AG04450 (cell line): ENCODE results near the gene CCDC24. TPM values are rescaled to one million over a fixed set of nuclear protein-coding genes. Genes with fewer than 3 reads are reported as not detected.

Experiments
- CTCF ChIA-PET: fragments of 300-600, 350-600 bp; formaldehyde crosslinking; extraction: SDS; loops from one replicate; lab custom pipeline; 2022; ENCODE audit warnings: antibody characterized with exemption, inconsistent platforms; lab: Charles Lee
- POLR2A ChIA-PET: fragments of 350-600 bp; formaldehyde crosslinking; extraction: SDS; loops from one replicate; lab custom pipeline; 2021; ENCODE audit warnings: antibody characterized with exemption, inconsistent platforms; lab: Yijun Ruan, JAX
- DNase-seq: peaks from one replicate; pipeline ENCODE4 v3.0.0-alpha.2; 2011; ENCODE audit warnings: low read depth, low spot score
- H3K27ac ChIP-seq: one replicate; pipeline ENCODE4 v1.5.1; 2012; ENCODE audit warnings: low read depth, low read length, control low read depth
- H3K27me3 ChIP-seq: one replicate; pipeline ENCODE4 v1.6.0; 2012; ENCODE audit warnings: low read length; ENCODE audit not compliant: control insufficient read depth, insufficient read depth
- H3K4me3 ChIP-seq: 2 replicates; pipeline ENCODE4 v1.5.1; 2011; ENCODE audit warnings: mild to moderate bottlenecking, low read depth, low read length, control low read depth
- H3K9me3 ChIP-seq: 2 replicates; pipeline ENCODE4 v1.5.1; 2012; ENCODE audit warnings: low read length; ENCODE audit not compliant: control insufficient read depth, insufficient read depth
- polyA plus RNA-seq: library from polyadenylated mRNA; depleted of rRNA; stranded (reverse); fragments of >200 nt; gene quantifications from 2 replicates; pipeline ENCODE4 v1.2.3, GENCODE V29; 2011
- TF ChIP-seq, protein P1 (sequence below): IDR thresholded peaks from 2 replicates; pipeline ENCODE4 v1.5.1; 2011; ENCODE audit warnings: low read depth, low read length, control low read depth, inconsistent platforms

CCDC24 gene
- polyA plus RNA-seq, 1 experiment: 1.1 TPM

DNA sequence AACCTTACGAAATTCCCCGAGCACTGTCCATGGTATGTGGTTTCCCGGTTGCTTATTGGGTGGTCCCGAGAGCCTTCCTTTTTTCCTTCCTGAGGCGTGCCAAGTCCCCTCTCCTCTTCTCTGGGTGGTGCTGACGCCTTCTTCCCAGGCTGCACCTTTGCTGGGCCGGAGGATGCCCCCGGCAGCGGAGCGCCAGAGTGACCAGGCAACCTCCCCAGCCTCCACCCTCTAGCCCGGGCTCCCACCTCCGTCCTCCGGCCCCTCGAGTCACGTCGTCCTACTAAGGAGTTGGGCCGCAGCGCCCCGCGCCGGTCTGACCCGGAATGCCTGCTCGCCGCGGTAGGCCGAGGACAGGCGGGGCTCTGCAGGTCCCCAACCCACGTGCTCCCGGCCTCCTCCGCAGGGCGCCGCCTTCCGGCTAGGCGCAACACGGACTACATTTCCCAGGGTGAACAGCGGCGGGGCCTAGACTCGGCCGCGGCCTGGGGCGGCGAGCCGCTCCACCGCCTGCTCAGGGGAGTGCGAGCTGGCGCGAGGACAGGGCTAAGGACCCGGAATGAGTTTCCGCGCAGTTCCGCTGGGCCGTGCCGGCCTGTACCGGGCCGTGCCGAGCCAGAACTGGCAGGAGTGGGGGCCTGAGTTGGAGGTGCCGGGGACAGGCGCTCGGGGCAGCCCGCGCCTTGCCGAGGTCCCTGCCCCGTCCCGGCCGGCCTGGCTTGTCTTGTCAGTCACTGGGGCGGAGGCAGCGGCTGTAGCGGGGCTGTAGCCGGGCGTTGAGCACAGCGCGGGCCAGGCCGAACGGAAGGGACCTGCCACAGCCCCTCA is 45.0 kb upstream of the CCDC24 start, which contains the start of gene IPO13:
Gene IPO13, plus strand, starts transcription at position 715 of the 825 bp plus-strand sequence. CDS start 651 bp downstream, outside the sequence.
- peak within 1 kb of the TSS; percentile 91 for H3K4me3 ChIP-seq
- CTCF ChIA-PET: interaction anchor here (0.6 to 7.5 kb wide), 8 partner anchors 9 to 183 kb away, joined by 3 to 80 read pairs (median 7); partner anchors contain the start of genes ARTN and DPH2
- H3K27ac ChIP-seq: peak within 1 kb of the TSS; percentile 82
- DNase-seq: peak; percentile 84
- no peaks in the 10 kb centered on the region; the same call in 1 of the 2 replicates for H3K9me3 ChIP-seq
- POLR2A ChIA-PET: interaction anchor here (0.6 to 1.6 kb wide), 5 partner anchors 12 to 296 kb away, joined by 3 to 5 read pairs (median 4); partner anchors contain the start of genes ATP6V0B, DPH2 and KDM4A
- H3K27me3 ChIP-seq: no peaks in the 10 kb centered on the region
- TF ChIP-seq, protein P1, sequence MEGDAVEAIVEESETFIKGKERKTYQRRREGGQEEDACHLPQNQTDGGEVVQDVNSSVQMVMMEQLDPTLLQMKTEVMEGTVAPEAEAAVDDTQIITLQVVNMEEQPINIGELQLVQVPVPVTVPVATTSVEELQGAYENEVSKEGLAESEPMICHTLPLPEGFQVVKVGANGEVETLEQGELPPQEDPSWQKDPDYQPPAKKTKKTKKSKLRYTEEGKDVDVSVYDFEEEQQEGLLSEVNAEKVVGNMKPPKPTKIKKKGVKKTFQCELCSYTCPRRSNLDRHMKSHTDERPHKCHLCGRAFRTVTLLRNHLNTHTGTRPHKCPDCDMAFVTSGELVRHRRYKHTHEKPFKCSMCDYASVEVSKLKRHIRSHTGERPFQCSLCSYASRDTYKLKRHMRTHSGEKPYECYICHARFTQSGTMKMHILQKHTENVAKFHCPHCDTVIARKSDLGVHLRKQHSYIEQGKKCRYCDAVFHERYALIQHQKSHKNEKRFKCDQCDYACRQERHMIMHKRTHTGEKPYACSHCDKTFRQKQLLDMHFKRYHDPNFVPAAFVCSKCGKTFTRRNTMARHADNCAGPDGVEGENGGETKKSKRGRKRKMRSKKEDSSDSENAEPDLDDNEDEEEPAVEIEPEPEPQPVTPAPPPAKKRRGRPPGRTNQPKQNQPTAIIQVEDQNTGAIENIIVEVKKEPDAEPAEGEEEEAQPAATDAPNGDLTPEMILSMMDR: peak; percentile 46

GRCh38 chr1:43947061-43947873 is 44.1 kb upstream of the CCDC24 start:
- TF ChIP-seq, protein P1: no peak

GRCh38 chr1:43947874-43948437 is 43.4 kb upstream of the CCDC24 start:
- no peak overlapping the region for H3K27ac ChIP-seq
- no peak for DNase-seq
- peak overlapping the region; percentile 91 for H3K4me3 ChIP-seq
- ChIA-PET POLR2A (interaction anchor here (1.6 kb wide), 1 partner anchor 22 kb away, joined by 3 read pairs; the partner anchor contains the start of gene DPH2), CTCF (interaction anchor here (0.7 to 7.5 kb wide), 4 partner anchors 14 to 185 kb away, joined by 3 to 80 read pairs (median 6); partner anchors contain the start of gene ARTN)
- H3K9me3 ChIP-seq: no peaks in the 10 kb centered on the region; the same call in 1 of the 2 replicates
- TF ChIP-seq, protein P1: no peak
- no peaks in the 10 kb centered on the region for H3K27me3 ChIP-seq

More at GRCh38 chr1:43947061-43947873, 44.1 kb upstream of the CCDC24 start:
- POLR2A ChIA-PET: interaction anchor here (1.6 kb wide), 2 partner anchors 23 to 28 kb away, joined by 3 to 5 read pairs; partner anchors contain the start of genes ATP6V0B and DPH2
- CTCF ChIA-PET: interaction anchor here (1.3 to 7.5 kb wide), 2 partner anchors 13 to 184 kb away, joined by 7 to 80 read pairs; partner anchors contain the start of gene ARTN
- peak overlapping the region; percentile 91 for H3K4me3 ChIP-seq
- H3K27me3 ChIP-seq: no peaks in the 10 kb centered on the region
- no peak overlapping the region for H3K27ac ChIP-seq
- no peak for DNase-seq
- no peaks in the 10 kb centered on the region; the same call in 1 of the 2 replicates for H3K9me3 ChIP-seq

GRCh38 chr1:43949678-43950077 is 41.7 kb upstream of the CCDC24 start:
- H3K27ac ChIP-seq: no peak overlapping the region
- no peak overlapping the region for H3K4me3 ChIP-seq
- no peaks in the 10 kb centered on the region; the same call in 1 of the 2 replicates for H3K9me3 ChIP-seq
- DNase-seq: no peak
- TF ChIP-seq, protein P1: no peak
- no peaks in the 10 kb centered on the region for H3K27me3 ChIP-seq
- POLR2A ChIA-PET: no interaction called here
- CTCF ChIA-PET: interaction anchor here (1.4 to 1.6 kb wide), 2 partner anchors 15 to 56 kb away, joined by 3 to 10 read pairs; partner anchors contain the start of gene ARTN
